Activated B cell treated with CpG ODN at 0.5 μM for 24 hours (primary cell): ENCODE data around the gene TAF1B. TPM values are rescaled to one million over a fixed set of nuclear protein-coding genes. Genes with fewer than 3 reads are reported as not detected.

Source experiments
- ATAC-seq: fragments of 200-7000 bp; cut with Tn5 transposase; one replicate; pipeline ENCODE4 v1.10.0; 2021; ENCODE audit warnings: low read depth, mild to moderate bottlenecking, moderate library complexity
- CTCF ChIA-PET: fragments of 350-600 bp; sonication (Branson Sonifier 250); formaldehyde crosslinking; loops from one replicate; lab custom pipeline; 2021; ENCODE audit warnings: antibody characterized with exemption; lab: Charles Lee
- POLR2A ChIA-PET: fragments of 350-600 bp; sonication (Branson Sonifier 250); formaldehyde crosslinking; loops from one replicate; lab custom pipeline; 2021; ENCODE audit warnings: antibody characterized with exemption; lab: Charles Lee
- DNase-seq: peaks from one replicate; pipeline ENCODE4 v3.0.0; 2022
- H3K27ac Mint-ChIP-seq: one replicate; pipeline ENCODE4 v1.8.0; 2020; ENCODE audit warnings: mixed read lengths
- H3K27me3 Mint-ChIP-seq: one replicate; pipeline ENCODE4 v1.8.0; 2021; ENCODE audit warnings: mixed read lengths
- H3K36me3 Mint-ChIP-seq: one replicate; pipeline ENCODE4 v1.8.0; 2021; ENCODE audit warnings: low read depth, mixed read lengths
- H3K4me1 Mint-ChIP-seq: one replicate; pipeline ENCODE4 v1.8.0; 2021; ENCODE audit warnings: mixed read lengths
- H3K4me3 Mint-ChIP-seq: one replicate; pipeline ENCODE4 v1.8.0; 2020; ENCODE audit warnings: mild to moderate bottlenecking, mixed read lengths
- H3K9me3 Mint-ChIP-seq: one replicate; pipeline ENCODE4 v1.8.0; 2020; ENCODE audit warnings: mixed read lengths
- CTCF ChIP-seq: fragments of 200-600 bp; IDR thresholded peaks from one replicate; pipeline ENCODE4 v1.8.0; 2022; ENCODE audit warnings: antibody characterized with exemption, mild to moderate bottlenecking
- intact Hi-C: fragments of 100-400 bp; cut with micrococcal nuclease; formaldehyde crosslinking; loops from one replicate; pipeline ENCODE4 v1.15.1; 2024
- total RNA-seq: library from RNA; stranded (reverse); gene quantifications from 2 replicates; pipeline ENCODE4 v1.2.3, GENCODE V29; 2022

TAF1B gene
- total RNA-seq, 1 donor from 2014 or later: 28.7 TPM

GRCh38 chr2:9797086-9797485 lies 46.2 kb upstream of the TAF1B start:
- ATAC-seq: no peak
- POLR2A ChIA-PET: no interaction called here
- Mint-ChIP-seq H3K27ac (no peak overlapping the region), H3K4me3 (no peak overlapping the region), H3K36me3 (no peaks in the 10 kb centered on the region), H3K4me1 (peaks cover 35% of the 10 kb centered on the region), H3K9me3 (peaks cover 2% of the 10 kb centered on the region), H3K27me3 (peaks cover 8% of the 10 kb centered on the region)
- no peak for TF ChIP-seq CTCF
- CTCF ChIA-PET: no interaction called here
- no peak for DNase-seq
- intact Hi-C loops: no loop called here

GRCh38 chr2:9797681-9798556 lies 45.4 kb upstream of the TAF1B start:
- POLR2A ChIA-PET: no interaction called here
- intact Hi-C loops: no loop called here

GRCh38 chr2:9799011-9799596 lies 44.2 kb upstream of the TAF1B start:
- H3K27me3 Mint-ChIP-seq: peaks cover 6% of the 10 kb centered on the region
- H3K4me1 Mint-ChIP-seq: peaks cover 24% of the 10 kb centered on the region
- DNase-seq: no peak
- ATAC-seq: peak; percentile 7
- H3K4me3 Mint-ChIP-seq: peak overlapping the region; percentile 50
- ChIA-PET CTCF (interaction anchor here (0.6 to 2.0 kb wide), 7 partner anchors 10 to 636 kb away, joined by 3 to 18 read pairs (median 4); no protein-coding TSS in a partner anchor), POLR2A (no interaction called here)
- intact Hi-C loops: loop anchor here (1.0 kb wide), 3 partner anchors 44 to 657 kb away; partner anchors contain the start of gene TAF1B
- TF ChIP-seq CTCF: no peak
- no peak overlapping the region for H3K27ac Mint-ChIP-seq
- no peaks in the 10 kb centered on the region for H3K36me3 Mint-ChIP-seq
- no peaks in the 10 kb centered on the region for H3K9me3 Mint-ChIP-seq

More at GRCh38 chr2:9797681-9798556, 45.4 kb upstream of the TAF1B start:
- H3K27me3 Mint-ChIP-seq: peaks cover 8% of the 10 kb centered on the region
- ATAC-seq (no peak), DNase-seq (no peak)
- no peaks in the 10 kb centered on the region for H3K36me3 Mint-ChIP-seq
- CTCF ChIA-PET: no interaction called here
- no peak overlapping the region for H3K4me3 Mint-ChIP-seq
- no peak for TF ChIP-seq CTCF
- H3K27ac Mint-ChIP-seq: no peak overlapping the region
- H3K9me3 Mint-ChIP-seq: peaks cover 2% of the 10 kb centered on the region
- peaks cover 31% of the 10 kb centered on the region for H3K4me1 Mint-ChIP-seq

- peak; percentile 82 for DNase-seq
- peak; percentile 97 for ATAC-seq
- Mint-ChIP-seq H3K9me3 (no peaks in the 10 kb centered on the region), H3K27ac (peak overlapping the region; percentile 42), H3K36me3 (no peaks in the 10 kb centered on the region), H3K4me3 (peak overlapping the region; percentile 50), H3K4me1 (peaks cover 20% of the 10 kb centered on the region), H3K27me3 (peaks cover 3% of the 10 kb centered on the region)
- intact Hi-C loops: loop anchor here (1.0 kb wide), 3 partner anchors 43 to 658 kb away; partner anchors contain the start of gene TAF1B
- peak; percentile 65 for TF ChIP-seq CTCF
- ChIA-PET POLR2A (interaction anchor here (0.6 kb wide), 1 partner anchor 185 kb away, joined by 4 read pairs; no protein-coding TSS in a partner anchor), CTCF (interaction anchor here (0.6 to 2.0 kb wide), 12 partner anchors 11 to 635 kb away, joined by 3 to 18 read pairs (median 3); partner anchors contain the start of gene TAF1B)
These were observed 43.3 kb upstream of the TAF1B start for GRCh38 chr2:9799729-9800632.
